Fibroblast of lung (primary cell): Measurements from ENCODE around the gene ADGRE3.

Experiments used
- CTCF ChIP-seq, 2 donors: IDR thresholded peaks in 1 of 2; conservative IDR thresholded peaks in 1 of 2; 1 replicate in 1 of 2; 2 replicates in 1 of 2; pipeline ENCODE4 v1.5.1; 2011 to 2012; ENCODE audit warnings: low read length in 2 of 2, control low read depth in 1 of 2, inconsistent platforms in 1 of 2, low read depth in 1 of 2, mild to moderate bottlenecking in 1 of 2
- EZH2 ChIP-seq: IDR thresholded peaks from 2 replicates; pipeline ENCODE4 v1.5.1; 2012; ENCODE audit warnings: low read length, control low read depth, mild to moderate bottlenecking; ENCODE audit errors: missing control alignments

GRCh38 chr19:14722127-14722526 lies 47.5 kb upstream of the ADGRE3 start:
- TF ChIP-seq CTCF (conservative IDR thresholded peaks at IDR 0.05 in 1 of 2, IDR thresholded peaks at IDR 0.05 in 1 of 2; ENCODE audit: low read depth in 1 of 2, low read length in 2 of 2): no peak
- TF ChIP-seq EZH2: no peak
